Measurements from ENCODE around the gene COQ5.

The COQ5 gene

DNA sequence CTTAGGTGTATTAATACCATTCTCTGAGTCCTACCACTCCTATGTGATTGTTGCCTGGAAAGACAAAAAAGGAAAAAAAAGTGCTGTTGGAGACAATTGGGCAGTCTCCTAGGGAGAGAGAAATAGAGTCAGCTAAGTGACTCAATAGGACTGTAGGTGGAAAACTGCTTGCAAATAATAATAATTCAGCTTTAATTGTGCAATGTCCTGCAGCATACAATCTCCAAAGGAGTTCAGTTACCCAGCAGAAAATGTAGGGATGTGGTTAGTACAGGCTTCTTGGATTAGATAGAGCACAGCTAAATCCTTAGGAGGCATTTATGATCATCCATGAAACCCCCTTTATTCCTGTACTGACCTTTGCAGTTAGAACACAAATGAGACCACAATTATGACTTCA lies 56.4 kb downstream of the COQ5 start:
- TF ChIP-seq, protein P1, sequence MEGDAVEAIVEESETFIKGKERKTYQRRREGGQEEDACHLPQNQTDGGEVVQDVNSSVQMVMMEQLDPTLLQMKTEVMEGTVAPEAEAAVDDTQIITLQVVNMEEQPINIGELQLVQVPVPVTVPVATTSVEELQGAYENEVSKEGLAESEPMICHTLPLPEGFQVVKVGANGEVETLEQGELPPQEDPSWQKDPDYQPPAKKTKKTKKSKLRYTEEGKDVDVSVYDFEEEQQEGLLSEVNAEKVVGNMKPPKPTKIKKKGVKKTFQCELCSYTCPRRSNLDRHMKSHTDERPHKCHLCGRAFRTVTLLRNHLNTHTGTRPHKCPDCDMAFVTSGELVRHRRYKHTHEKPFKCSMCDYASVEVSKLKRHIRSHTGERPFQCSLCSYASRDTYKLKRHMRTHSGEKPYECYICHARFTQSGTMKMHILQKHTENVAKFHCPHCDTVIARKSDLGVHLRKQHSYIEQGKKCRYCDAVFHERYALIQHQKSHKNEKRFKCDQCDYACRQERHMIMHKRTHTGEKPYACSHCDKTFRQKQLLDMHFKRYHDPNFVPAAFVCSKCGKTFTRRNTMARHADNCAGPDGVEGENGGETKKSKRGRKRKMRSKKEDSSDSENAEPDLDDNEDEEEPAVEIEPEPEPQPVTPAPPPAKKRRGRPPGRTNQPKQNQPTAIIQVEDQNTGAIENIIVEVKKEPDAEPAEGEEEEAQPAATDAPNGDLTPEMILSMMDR (IDR thresholded peaks at IDR 0.05), result no peak

GRCh38 chr12:120470150-120470784 lies 58.7 kb downstream of the COQ5 start:
- TF ChIP-seq, protein P1 (IDR thresholded peaks at IDR 0.05), result no peak

- TF ChIP-seq, protein P1 (IDR thresholded peaks at IDR 0.05), result peak; percentile 89
Measured at GRCh38 chr12:120469450-120470149, 59.4 kb downstream of the COQ5 start, which contains the start of gene SRSF9. Gene SRSF9 (minus strand): TSS chr12:120469748. CDS start chr12:120469609, 139 bp downstream.

- TF ChIP-seq, protein P1 (IDR thresholded peaks at IDR 0.05), result no peak
Measured at GRCh38 chr12:120468821-120469449, 60.0 kb downstream of the COQ5 start.

GRCh38 chr12:120468325-120468820 lies 60.6 kb downstream of the COQ5 start:
- TF ChIP-seq, protein P1 (IDR thresholded peaks at IDR 0.05), result no peak

- TF ChIP-seq, protein P1 (IDR thresholded peaks at IDR 0.05), result no peak
Measured at GRCh38 chr12:120467439-120467838, 61.5 kb downstream of the COQ5 start.

DNA sequence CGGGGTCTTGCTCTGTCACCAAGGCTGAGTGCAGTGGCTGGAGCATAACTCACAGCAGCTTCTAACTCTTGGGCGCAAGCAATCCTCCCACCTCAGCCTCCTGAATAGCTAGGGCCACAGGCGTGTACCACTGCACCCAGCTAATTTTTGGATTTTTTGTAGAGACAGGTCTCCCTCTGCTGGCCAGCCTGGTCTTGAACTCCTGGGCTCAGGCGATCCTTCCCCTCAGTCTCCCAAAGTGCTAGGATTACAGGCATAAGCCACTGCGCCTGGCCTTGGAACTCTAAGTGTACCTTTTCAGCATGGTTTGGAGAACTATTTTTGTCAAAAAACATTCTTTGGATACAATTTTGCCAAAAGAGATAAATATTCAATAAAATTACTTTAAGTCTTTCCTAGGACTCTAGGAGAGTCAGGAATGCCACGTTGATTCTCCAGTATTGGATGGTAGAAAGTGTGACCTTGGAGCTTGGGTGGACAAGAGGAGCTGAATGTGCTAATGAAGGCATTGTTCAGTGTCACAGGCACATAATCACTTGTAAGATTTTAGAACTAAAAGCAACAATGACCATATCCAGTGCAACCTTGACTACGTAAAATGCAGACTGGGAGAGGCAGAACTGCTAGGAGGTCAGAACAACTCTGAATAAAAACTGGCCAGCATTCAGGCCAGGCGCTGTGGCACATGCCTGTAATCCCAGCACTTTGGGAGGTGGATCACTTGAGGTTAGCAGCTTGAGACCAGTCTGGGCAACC lies 62.2 kb downstream of the COQ5 start:
- TF ChIP-seq, protein P1 (IDR thresholded peaks at IDR 0.05), result peak; percentile 68
